Measurements from ENCODE around the gene TUBGCP6.

- TF ChIP-seq CTCF (IDR thresholded peaks at IDR 0.05; ENCODE audit: insufficient read depth, low read depth, low read length), result no peak
- TF ChIP-seq EZH2 (IDR thresholded peaks at IDR 0.05; ENCODE audit: insufficient read depth, low read length), result no peak
Measured at GRCh38 chr22:50210378-50211139, 34.3 kb downstream of the TUBGCP6 start.
